ENCODE data around the gene LPAR1.

LPAR1 gene

GRCh38 chr9:110950041-110950645, 88.1 kb downstream of the LPAR1 start:
- TF ChIP-seq CTCF (IDR thresholded peaks at IDR 0.05) = no peak

GRCh38 chr9:110949081-110949480, 89.2 kb downstream of the LPAR1 start:
- no peak for TF ChIP-seq CTCF (IDR thresholded peaks at IDR 0.05)

GRCh38 chr9:110947491-110948044, 90.7 kb downstream of the LPAR1 start:
- no peak for TF ChIP-seq CTCF (IDR thresholded peaks at IDR 0.05)

GRCh38 chr9:110942522-110942921, 95.7 kb downstream of the LPAR1 start:
- TF ChIP-seq CTCF (IDR thresholded peaks at IDR 0.05) = no peak

GRCh38 chr9:110940951-110941557, 97.2 kb downstream of the LPAR1 start:
- no peak for TF ChIP-seq CTCF (IDR thresholded peaks at IDR 0.05)

- no peak for TF ChIP-seq CTCF (IDR thresholded peaks at IDR 0.05)
These were observed 98.7 kb downstream of the LPAR1 start for GRCh38 chr9:110939573-110939972.

GRCh38 chr9:110939047-110939446, 99.2 kb downstream of the LPAR1 start:
- TF ChIP-seq CTCF (IDR thresholded peaks at IDR 0.05) = no peak

Data from LNCAP (cell line).